Neural progenitor cell (in vitro differentiated cells): ENCODE data around the gene GON4L.
"Not testable (repeated sequence)": the region's sequence is repeated elsewhere in the genome, so short reads cannot be mapped to it uniquely, and the experiment has no call there.

Source experiments
- CTCF ChIP-seq: fragments of 200-600 bp; sonication (generic); IDR thresholded peaks from 2 replicates; pipeline ENCODE4 v1.5.1; 2017; ENCODE audit warnings: antibody characterized with exemption, mild to moderate bottlenecking
- EZH2phosphoT487 ChIP-seq: fragments of 200-600 bp; sonication (generic); IDR thresholded peaks from 2 replicates; pipeline ENCODE4 v1.6.1; 2017; ENCODE audit warnings: antibody characterized with exemption

DNA sequence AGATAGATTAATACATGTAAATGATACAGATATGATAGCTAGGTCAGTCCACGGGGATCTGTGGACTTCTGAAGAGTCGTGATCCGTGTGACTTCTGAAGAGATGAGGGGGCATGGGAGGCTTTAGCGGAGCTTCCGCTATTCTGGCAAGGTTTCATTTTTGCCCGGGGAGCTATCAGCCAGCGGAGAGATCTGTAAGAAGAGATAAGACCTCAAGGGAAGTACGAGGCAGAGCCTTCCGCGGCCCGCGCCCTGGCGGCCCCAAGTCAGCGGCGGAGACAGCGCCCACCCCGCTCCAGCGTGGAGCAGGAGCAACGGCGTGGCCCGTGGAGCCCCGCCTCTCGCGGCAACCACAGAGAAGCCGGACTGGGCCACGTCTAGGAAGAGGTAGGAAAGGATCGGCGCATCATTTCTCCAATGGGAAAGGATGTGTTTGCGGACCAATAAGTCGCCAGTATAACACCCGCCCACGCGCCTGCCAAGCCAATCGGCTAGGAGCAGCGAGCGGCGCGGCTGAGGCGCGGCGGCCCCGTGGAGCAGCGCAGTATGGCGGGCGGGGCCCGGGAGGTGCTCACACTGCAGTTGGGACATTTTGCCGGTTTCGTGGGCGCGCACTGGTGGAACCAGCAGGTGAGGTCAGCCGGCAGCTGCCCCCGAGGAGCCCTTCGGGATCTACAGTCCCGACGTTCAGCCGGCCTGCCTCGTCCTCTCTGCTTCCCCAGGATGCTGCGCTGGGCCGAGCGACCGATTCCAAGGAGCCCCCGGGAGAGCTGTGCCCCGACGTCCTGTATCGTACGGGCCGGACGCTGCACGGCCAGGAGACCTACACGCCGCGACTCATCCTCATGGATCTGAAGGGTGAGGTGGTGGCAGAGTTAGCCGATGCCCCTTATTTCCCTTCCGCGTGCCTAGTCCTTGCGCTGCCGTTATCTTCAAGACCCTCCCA is 111.5 kb downstream of the GON4L start:
- not testable (repeated sequence) for TF ChIP-seq EZH2phosphoT487, CTCF
